CD4-positive, alpha-beta T cell treated with Interleukin-17A for 4 hours (primary cell): ENCODE data around the gene RNF31.
"Not testable (repeated sequence)": the region's sequence is repeated elsewhere in the genome, so short reads cannot be mapped to it uniquely, and the experiment has no call there.

Experiments used
- DNase-seq: peaks from one replicate; pipeline ENCODE4 v3.0.0-alpha.2; 2020; ENCODE audit warnings: mixed read lengths

The RNF31 gene

DNA sequence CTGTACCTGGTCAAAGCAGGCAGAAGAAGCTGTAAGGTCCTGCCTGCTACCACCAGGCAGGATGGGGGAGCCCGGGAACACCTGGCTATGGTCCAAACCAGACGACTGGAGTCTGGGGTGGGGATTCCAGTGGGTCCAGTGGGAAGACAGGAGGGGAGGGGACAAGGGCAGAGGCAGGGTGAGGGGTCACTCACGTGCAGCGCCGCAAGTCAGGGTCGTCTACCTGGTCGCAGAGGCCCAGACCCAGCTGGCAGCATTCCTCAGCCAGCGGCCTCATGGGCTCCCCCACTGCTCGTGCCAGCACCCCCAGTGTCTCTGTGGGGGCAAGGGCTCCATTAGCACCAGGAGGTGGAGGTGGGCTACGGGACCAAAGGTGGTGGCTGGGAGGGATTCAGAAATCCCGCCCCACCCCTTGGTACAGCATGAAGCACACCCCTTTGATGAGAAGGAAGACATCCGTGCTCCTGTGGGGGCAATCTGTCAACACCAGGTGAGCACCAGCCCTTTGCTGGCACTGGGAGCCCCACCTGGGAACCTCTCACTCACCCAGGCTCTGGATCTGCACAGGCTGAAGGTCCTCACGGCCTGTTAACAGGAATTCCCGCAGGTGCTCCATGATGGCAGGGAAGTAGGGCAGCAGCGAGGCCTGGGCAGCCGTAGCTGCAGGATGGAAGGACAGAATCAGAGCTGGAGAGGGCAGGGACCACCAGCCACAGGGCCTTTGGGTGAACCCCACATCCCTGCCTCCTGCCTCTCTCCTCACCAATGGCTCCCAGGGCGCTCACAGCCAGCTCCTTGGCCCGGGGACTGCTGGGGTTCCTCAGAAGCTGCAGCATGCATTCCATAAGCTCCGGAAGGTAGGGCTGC is 37.0 kb downstream of the RNF31 start:
- DNase-seq: no peak

DNA sequence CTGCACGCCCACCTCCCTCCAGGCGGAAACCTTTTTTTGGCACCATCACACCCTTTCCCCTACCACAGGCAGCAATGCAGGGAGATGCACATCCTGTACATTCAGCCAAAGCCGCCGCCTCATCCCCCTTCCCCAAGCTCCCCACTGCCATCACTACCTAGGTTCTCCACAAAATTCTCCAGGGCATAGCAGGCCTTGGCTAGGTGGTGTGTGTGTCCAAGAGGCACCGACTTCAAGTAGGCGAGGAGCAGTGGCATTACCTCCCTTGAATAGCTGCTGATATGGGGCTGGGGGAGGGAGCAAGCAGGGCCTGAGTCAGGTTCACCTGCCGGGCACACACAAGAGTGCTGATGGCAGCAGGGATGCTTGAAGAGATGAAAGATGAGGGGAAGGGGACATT is 37.7 kb downstream of the RNF31 start:
- no peak for DNase-seq

DNA sequence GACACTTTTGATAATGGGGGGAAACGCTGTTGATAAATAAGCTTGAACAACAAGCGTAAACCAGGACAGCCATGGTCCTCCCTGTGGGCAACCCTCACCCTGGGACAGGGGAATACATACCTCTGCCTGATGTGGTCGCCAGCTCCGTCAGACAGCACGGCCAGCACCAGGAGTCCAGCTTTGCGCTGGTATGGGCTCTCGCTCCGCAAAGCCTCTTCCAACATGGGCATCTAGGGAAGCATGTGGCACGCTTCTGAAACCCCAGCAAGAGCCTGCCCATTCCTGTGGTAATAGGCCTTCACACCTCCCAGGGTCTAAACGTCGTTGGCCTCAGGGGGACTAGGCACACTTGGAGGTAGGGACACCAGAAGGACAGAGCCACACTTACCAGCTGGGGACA is 38.4 kb downstream of the RNF31 start:
- DNase-seq: no peak

DNA sequence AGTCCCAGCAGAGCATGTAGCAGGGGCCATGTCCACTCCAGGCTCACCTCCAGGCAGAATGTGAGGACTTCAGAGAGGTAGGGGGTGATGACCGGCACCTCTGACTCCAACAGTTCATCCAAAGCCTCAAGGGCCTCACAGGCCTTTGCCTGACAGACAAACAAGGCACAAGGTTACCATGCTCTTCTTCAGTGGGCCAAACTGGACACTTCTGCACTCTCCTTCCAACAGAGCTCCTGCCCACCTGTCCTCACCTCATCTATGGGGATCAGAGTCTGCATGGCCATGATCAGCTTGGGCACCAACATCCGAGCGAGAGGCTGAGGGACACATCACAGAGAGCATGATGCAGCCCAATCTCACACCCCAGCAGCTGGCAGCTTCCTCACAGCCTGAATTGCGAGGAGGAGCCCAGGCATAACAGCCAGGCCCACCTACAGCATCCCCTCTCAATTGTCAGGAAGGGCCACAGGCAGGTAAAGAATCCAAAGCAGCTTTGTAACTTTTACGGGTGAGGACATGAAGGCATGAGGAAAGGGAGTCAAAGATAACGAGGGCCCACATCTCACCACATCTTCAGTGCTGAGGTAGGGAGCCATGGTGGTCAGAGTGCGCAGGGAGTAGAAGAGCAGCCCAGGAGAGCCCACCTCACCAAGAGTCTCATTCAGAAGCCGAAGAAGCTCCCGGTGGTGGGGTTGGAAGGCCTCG is 39.7 kb downstream of the RNF31 start:
- DNase-seq: no peak

DNA sequence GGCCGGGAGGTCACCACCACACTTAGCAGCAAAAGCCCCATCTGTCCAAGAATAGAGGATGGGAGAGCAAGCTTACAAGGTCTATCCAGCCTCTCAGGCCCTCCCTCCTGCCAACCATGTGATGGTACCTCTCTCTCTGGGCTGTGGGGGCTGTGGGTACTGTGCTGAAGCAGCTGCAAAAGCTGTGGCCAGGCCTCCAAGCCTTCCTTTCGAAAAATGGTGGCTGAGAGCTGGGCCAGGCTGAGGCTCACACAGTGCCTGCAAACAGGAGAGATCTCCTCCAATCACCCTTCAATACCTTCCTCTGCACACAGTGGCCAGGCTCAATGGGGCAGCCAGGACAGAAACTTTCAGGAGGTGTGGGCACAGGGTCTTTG is 40.2 kb downstream of the RNF31 start:
- no peak for DNase-seq

DNA sequence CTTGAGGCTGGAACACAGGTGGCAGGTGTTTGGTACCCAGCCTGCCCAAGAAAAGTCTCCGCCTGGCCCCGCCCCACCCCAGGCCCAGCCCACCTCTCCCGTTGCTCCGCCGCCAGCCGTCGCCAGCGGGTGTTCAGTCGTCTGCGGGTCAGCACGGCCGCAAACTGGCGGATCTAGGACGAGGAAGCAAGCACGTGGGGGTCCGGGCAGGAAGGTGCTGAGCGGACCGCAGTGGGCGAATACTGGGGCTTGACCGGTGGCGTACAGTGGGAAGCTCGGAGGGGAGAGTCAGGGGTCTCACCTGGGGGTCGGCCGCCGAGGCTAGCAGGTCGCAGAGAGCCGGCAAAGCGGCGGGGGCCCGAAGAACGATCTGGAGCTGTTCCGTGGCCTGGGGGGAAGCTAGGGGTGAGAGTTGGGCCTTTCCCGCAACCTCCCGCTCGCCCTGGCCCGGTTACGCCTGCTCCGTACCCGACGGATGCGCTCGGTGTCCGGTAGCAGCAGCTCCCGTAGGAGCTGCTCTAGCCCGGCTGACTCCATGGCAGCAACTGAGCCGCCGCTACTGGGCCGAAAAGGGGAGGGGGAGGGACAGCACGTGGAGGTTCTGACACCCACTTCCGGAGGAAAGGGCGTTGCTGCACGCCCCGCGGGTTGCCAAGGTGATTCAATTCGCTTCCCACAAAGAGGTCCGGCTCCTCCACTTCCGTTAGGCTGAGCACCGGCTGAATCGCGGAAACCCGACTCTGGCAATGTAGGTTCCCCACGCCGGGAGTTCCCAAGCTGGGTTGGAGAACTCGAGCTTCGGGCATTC is 41.2 kb downstream of the RNF31 start, which contains the start of gene IPO4:
Gene IPO4, minus strand, starts transcription at position 566 of the 808 bp plus-strand sequence. Its CDS starts 29 bp downstream, at position 537.
- DNase-seq: peak; percentile 96

DNA sequence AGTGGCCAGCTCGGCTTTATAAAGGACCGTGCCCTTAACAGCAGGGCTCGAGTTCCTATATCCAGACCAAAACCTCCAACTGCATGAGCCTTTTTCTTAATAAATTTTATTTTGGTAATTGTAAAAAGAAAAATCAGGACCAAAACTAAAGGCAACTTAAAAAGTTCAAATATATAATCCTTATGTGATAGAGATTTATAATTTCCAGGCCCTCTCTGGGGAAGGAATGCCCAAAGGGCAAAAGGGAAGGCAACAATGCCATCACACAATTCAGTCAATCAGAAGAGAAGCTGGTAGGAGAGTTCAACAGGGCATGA is 41.7 kb downstream of the RNF31 start:
- DNase-seq: no peak

GRCh38 chr14:24189460-24189859 is 42.2 kb downstream of the RNF31 start:
- DNase-seq: no peak

DNA sequence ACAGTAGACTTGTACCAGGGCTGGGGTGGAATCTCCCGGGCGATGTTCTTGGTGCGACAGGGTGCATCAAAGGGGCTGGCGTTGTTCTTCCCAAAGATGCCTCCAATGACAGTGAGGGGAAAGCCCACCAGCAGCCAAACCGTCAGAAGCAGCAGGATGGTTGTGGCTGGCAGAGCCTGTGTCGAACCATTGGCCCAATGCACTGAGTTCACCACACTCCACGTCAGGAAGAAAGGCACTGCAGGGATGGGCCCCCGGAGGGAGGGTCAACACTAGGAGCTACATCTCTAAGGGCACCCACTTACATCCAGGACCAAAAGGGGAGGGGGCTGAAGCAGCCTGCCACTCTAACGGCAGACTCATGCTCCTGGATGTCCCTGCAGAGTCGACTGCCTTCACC is 43.1 kb downstream of the RNF31 start:
- DNase-seq: no peak

DNA sequence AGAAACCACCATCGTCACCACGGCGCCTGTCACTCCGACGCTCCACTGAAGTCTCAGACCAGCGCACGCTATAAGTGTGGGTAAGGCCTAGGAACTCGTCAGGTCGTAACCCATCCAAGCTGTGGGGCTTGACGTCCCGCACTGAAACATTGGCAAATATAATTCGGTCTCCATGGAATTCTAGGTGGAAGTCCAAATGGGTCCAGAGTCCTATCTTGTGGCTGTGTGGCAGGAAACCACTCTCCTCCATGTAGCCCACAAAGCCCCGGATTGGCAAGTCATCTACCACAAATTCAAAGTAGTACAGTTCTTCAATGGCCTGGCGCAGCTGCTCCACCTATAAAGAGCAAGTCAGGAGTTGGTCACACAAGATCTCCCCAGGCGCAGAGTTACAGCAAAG is 45.6 kb downstream of the RNF31 start:
- no peak for DNase-seq

DNA sequence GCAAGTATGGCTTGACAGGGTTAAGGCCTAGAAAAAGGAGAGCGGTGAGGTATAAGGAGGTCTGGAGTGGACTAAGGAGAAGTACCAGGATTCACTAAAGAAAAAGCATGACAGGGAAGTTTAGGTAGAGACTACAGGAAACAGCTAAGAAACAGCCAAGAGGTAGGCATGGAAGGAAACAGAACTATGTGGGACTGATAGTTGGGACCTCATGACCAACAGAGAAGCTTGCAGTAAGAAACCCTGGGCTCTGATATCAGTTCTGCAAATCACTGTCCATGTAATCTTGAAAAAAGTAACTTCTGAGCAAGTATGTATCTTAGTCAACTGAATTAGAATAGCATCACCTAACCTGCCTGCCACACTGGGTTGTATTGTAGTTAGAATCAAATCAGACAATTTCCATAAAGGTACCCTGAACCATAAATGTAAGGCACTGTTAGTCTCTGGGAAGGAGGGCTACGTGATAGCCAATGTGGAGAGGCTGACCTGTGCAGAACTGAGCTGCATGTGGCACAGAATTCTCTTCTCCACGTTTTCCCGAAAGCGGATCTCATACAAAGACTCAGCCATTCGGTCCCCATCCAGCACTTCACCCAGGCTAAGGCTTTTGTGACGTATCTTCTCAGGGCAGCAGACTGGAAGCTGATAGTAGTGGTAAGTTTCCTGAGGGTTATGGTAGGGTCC is 47.0 kb downstream of the RNF31 start:
- DNase-seq: no peak

DNA sequence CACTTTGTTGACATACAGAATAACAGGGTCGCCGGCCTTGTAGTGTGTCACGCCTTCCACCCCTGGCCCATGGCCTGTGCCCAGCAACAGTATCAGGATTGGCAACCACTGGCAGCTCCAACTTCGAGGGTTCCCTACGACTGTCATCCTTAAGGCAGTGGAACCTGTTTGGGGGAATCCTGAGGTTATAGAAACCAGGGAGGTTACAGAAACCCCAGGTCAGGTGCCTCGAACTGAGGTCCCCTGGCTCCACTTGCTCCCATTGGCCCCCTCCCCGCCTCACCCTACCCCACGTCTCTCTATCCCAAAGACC is 47.5 kb downstream of the RNF31 start:
- DNase-seq: no peak

DNA sequence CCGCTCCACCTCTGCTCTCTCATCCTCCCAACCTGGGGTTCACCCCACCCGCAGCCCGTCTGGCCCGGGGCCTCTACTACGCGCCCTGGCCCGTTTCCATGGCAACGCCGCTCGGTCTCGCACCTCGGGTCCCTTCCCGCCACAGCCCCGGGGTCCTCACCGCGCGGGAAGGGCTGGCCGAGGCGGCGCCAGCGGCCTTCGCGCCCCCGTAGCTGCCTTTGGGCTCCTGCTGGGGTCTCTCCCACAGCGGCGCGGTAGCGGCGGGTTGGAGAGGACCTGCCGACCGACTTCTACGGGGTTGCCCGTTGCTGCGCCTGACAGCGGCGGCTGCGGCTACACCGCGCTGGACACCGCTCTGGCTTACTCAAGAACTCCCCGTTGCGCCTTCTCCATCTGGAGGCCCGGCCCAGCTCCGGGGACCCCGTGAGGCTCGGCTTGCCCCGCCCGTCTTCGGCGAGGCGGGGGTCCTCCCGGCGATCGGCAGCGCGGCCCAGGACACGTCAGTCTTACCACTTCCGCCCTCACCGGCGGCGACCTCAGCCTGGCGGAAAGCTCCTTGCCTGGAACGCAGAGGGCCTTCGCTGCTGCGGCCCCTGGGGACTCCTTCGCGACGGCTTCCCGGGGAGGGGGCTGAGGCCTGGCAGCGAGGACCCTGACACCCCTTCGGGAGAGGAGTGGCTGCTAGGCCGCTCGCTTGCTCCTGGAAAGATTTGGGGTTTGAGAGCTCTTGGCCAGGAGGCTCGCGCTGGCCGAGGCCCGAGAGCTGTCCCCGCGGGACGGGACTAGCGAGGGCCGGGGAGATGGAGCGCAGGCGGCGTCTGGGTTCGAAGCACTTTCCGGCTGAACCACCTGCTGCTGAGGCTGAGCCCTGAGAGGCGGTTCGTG is 48.1 kb downstream of the RNF31 start, which contains the start of gene TM9SF1:
Gene TM9SF1, minus strand, starts transcription at position 256 of the 885 bp plus-strand sequence. CDS start 422 bp downstream, outside the sequence.
- peak; percentile 89 for DNase-seq

GRCh38 chr14:24196071-24197055 is 49.1 kb downstream of the RNF31 start:
- no peak for DNase-seq

GRCh38 chr14:24197056-24197450 is 49.8 kb downstream of the RNF31 start:
- DNase-seq: no peak

DNA sequence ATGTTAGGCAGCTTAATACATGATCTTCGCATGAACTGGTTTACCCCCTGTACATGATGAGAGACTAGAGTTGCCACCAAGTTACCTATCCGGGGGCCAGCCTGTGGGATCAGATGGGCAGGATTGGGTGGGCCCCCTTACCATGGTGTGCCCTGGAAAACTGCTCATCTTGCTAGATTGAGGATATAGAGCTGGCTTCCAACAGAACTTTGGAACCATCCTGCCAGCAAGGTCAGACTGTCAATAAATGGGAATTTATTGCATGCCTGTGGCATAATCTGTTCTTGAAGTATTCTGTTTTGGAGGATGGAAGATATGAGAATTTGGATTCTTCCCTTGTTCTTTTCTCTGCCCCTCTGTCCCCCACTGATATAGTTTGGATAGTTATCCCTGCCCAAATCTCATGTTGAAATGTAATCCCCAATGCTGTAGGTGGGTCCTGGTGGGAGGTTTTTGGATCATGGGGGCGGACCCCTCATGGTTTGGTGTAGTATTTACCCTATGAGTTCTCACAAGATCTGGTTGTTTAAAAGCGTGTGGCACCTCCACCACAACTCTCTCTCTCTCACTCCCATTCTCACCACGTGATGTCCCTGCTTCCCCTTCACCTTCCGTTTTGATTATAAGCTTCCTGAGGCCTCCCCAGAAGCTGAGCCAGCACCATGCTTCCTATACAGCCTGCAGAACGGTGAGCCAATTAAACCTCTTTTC is 51.7 kb downstream of the RNF31 start:
- DNase-seq: no peak

- not testable (repeated sequence) for DNase-seq
These were observed 55.2 kb downstream of the RNF31 start for GRCh38 chr14:24202538-24202937.

GRCh38 chr14:24203249-24203886 is 56.1 kb downstream of the RNF31 start:
- DNase-seq: not testable (repeated sequence)
